Spleen (tissue), 11 donors: ENCODE results near the gene RIPPLY3. TPM values are rescaled to one million over a fixed set of nuclear protein-coding genes. Genes with fewer than 3 reads are reported as not detected.

ENCODE experiments used
- DNase-seq: peaks from one replicate; pipeline ENCODE4 v3.0.0-alpha.2; 2020
- H3K27ac ChIP-seq, 8 donors: fragments of 200-600 bp; sonication (generic) in 7 of 8; 1 replicate in 4 of 8; 2 replicates in 4 of 8; pipeline versions ENCODE4 v1.5.0 to v1.8.0; 2016 to 2021; ENCODE audit warnings: inconsistent platforms in 4 of 8, mild to moderate bottlenecking in 4 of 8, moderate library complexity in 1 of 8
- H3K27me3 ChIP-seq, 7 donors: fragments of 200-600 bp; sonication (generic) in 6 of 7; replicated peaks in 1 of 7; 1 replicate in 4 of 7; 2 replicates in 3 of 7; pipeline versions ENCODE4 v1.5.0 to v1.8.0; 2016 to 2021; ENCODE audit warnings: inconsistent platforms in 3 of 7, mild to moderate bottlenecking in 1 of 7
- H3K36me3 ChIP-seq, 6 donors: fragments of 200-600 bp; sonication (generic) in 5 of 6; 1 replicate in 4 of 6; 2 replicates in 2 of 6; pipeline versions ENCODE4 v1.5.0 to v1.8.0; 2016 to 2021; ENCODE audit warnings: inconsistent platforms in 2 of 6
- H3K4me1 ChIP-seq, 6 donors: fragments of 200-600 bp; sonication (generic) in 5 of 6; 1 replicate in 3 of 6; 2 replicates in 3 of 6; pipeline versions ENCODE4 v1.5.0 to v1.8.0; 2016 to 2021; ENCODE audit warnings: inconsistent platforms in 3 of 6
- H3K4me3 ChIP-seq, 8 donors: fragments of 200-600 bp; sonication (generic) in 7 of 8; 1 replicate in 4 of 8; 2 replicates in 4 of 8; pipeline versions ENCODE4 v1.5.0 to v1.8.0; 2016 to 2021; ENCODE audit warnings: inconsistent platforms in 4 of 8, mild to moderate bottlenecking in 4 of 8, moderate library complexity in 2 of 8
- H3K9me3 ChIP-seq, 8 donors: fragments of 200-600 bp; sonication (generic) in 7 of 8; 1 replicate in 4 of 8; 2 replicates in 4 of 8; pipeline versions ENCODE4 v1.5.0 to v1.8.0; 2016 to 2021; ENCODE audit warnings: inconsistent platforms in 4 of 8
- CTCF ChIP-seq, 11 experiments: fragments of 200-600 bp in 7 of 11; fragments of 450-650 bp in 4 of 11; sonication (generic) in 4 of 11; IDR thresholded peaks in 8 of 11; conservative IDR thresholded peaks in 3 of 11; 1 replicate in 7 of 11; 2 replicates in 4 of 11; pipeline versions ENCODE4 v1.4.0 to v1.8.0; 2016 to 2021; ENCODE audit warnings: antibody characterized with exemption in 11 of 11, inconsistent platforms in 4 of 11, mild to moderate bottlenecking in 1 of 11
- POLR2A ChIP-seq, 3 donors: fragments of 450-650 bp; IDR thresholded peaks; one replicate each; pipeline ENCODE4 v1.5.1; 2017; ENCODE audit warnings: antibody characterized with exemption in 3 of 3, mild to moderate bottlenecking in 1 of 3
- POLR2AphosphoS5 ChIP-seq, 3 donors: sonication (generic); formaldehyde crosslinking; IDR thresholded peaks; one replicate each; pipeline ENCODE4 v1.5.1; 2017; ENCODE audit warnings: antibody characterized with exemption in 3 of 3
- WGBS, 5 donors: extraction: QIAGEN DNeasy Blood & Tissue Kit in 3 of 5; methylation state at CpG; one replicate each; pipeline versions ENCODE4 v1.1.5 to v1.1.7; 2013 to 2018; 5-methylcytosine and 5-hydroxymethylcytosine counted together
- intact Hi-C: fragments of 100-400 bp; cut with DNase I; formaldehyde crosslinking; loops from one replicate; pipeline ENCODE4 v1.15.0; 2023; ENCODE audit warnings: low total_unique reads
- polyA plus RNA-seq, 3 donors: library from polyadenylated mRNA; stranded (reverse); fragments of 200-250 nt; gene quantifications; one replicate each; pipeline ENCODE4 v1.2.1, GENCODE V29; 2013
- small RNA-seq, 4 donors: library from RNA; depleted of rRNA; stranded (forward); fragments of <200 nt; gene quantifications; one replicate each; pipeline ENCODE3, GENCODE V24; 2016
- total RNA-seq, 7 donors: library from RNA; depleted of rRNA in 3 of 7; stranded (reverse); fragments of >200 nt in 3 of 7; fragmentation: NEBNext Ultra II Directional in 4 of 7; extraction: Animal tissue kit (Norgen Biotek cat#: 25700) in 4 of 7; gene quantifications; one replicate each; pipeline versions ENCODE4 v1.1.0 to v1.2.1, GENCODE V29; 2016 to 2021
- donor health status: healthy with polysubstance abuse.
- donor health status: DM: no; HTN: no; CAD: no; lungs with moderate emphysema.
- donor health status: DM: no; HTN: no; CAD: no.
- donor health status: Bipolar disorder and iron deficiency.
- donor health status: healthy.
- donor health status: DM: no; HTN: no; CAD: no.
- donor health status: DM: yes; HTN: yes; CAD: no.

Gene RIPPLY3
- total and polyA plus RNA-seq, 10 donors: 0.05 TPM; not detected in 9

GRCh38 chr21:37064841-37065240 lies 58.3 kb downstream of the RIPPLY3 start:
- Histone ChIP-seq H3K27ac (no peak overlapping the region), H3K27me3 (no peaks in the 10 kb centered on the region), H3K4me1 (peaks cover 0 to 1% (median 0%) of the 10 kb centered on the region in 6 donors), H3K9me3 (no peaks in the 10 kb centered on the region), H3K36me3 (peaks cover 0 to 51% (median 9%) of the 10 kb centered on the region in 6 donors), H3K4me3 (no peak overlapping the region)
- intact Hi-C loops: no loop called here
- no peak for TF ChIP-seq POLR2A (IDR thresholded peaks at IDR 0.05)
- TF ChIP-seq CTCF (IDR thresholded peaks at IDR 0.05 in 8 of 11, conservative IDR thresholded peaks at IDR 0.05 in 3 of 11): no peak
- no peak for TF ChIP-seq POLR2AphosphoS5 (IDR thresholded peaks at IDR 0.05)
- no peak for DNase-seq

DNA sequence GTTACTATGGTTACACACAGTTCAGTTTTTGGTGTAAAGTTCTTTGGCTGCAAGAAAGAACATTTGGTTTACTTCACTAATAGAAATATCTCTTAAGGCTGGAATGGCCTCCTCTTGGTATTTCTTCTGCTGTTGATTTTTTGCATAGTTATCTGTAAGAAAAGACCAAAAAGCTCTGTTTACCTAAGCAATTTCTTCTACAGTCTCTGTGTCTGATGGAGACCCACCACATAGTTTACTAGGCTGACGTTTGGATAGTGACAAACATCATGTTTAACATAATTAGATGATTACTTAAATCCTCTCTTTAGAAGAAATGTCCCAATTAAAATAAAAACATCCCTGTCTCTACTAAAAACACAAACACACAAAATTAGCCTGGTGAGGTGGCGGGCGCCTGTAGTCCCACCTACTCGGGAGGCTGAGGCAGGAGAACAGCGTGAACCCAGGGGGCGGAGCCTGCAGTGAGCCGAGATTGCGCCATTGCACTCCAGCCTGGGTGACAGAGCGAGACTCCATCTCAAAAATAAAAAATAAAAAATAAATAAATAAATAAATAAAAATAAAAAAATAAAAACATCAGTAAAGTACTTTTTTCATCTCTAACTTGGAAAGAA lies 59.2 kb downstream of the RIPPLY3 start:
- Histone ChIP-seq H3K4me3 (no peak overlapping the region), H3K27ac (no peak overlapping the region), H3K4me1 (peaks cover 0 to 10% (median 0%) of the 10 kb centered on the region in 6 donors), H3K36me3 (peaks cover 0 to 56% (median 9%) of the 10 kb centered on the region in 6 donors), H3K27me3 (no peaks in the 10 kb centered on the region), H3K9me3 (no peaks in the 10 kb centered on the region)
- TF ChIP-seq POLR2AphosphoS5 (IDR thresholded peaks at IDR 0.05) (no peak), CTCF (IDR thresholded peaks at IDR 0.05 in 8 of 11, conservative IDR thresholded peaks at IDR 0.05 in 3 of 11) (no peak), POLR2A (IDR thresholded peaks at IDR 0.05) (no peak)
- intact Hi-C loops: no loop called here
- no peak for DNase-seq
- WGBS, 5 donors: 95 to 99% (median 96%) methylated on average over 9 of the region's 9 CpGs

Small RNA genes within 50 kb of the gene (small RNA-seq; reads per million reads assigned to genes)
- gene RF00019: 0 reads per million in 4 donors
- gene RNU6-696P: 0 reads per million in 4 donors

Other genes starting within 250 kb of the RIPPLY3 start
- gene HLCS, start 40.0 kb upstream of the RIPPLY3 start, total RNA-seq: 10 to 100 TPM; 10.1 to 22.8 (median 18.1) TPM
- gene HLCS, start 40.0 kb upstream of the RIPPLY3 start, polyA plus RNA-seq: 1 to 10 TPM; 1.7 to 2.8 (median 1.8) TPM
- gene PIGP, start 66.4 kb downstream of the RIPPLY3 start, total RNA-seq: 10 to 100 TPM in 6 of 7 donors, 1 to 10 TPM in 1; 9.2 to 23.1 (median 12.8) TPM
- 10 to 100 TPM; 17.2 to 26.0 (median 19.9) TPM for gene PIGP, start 66.4 kb downstream of the RIPPLY3 start, polyA plus RNA-seq
- 100 to 1,000 TPM in 3 of 7 donors, 10 to 100 TPM in 4; 72.5 to 143 (median 93.7) TPM for gene TTC3, start 66.6 kb downstream of the RIPPLY3 start, total RNA-seq
- 10 to 100 TPM; 16.0 to 21.6 (median 21.0) TPM for gene TTC3, start 66.6 kb downstream of the RIPPLY3 start, polyA plus RNA-seq